Activated CD8-positive, alpha-beta T cell treated with anti-CD3 and anti-CD28 coated beads for 36 hours (primary cell): Measurements from ENCODE around the gene CUBN. TPM values are rescaled to one million over a fixed set of nuclear protein-coding genes. Genes with fewer than 3 reads are reported as not detected.

Source experiments
- ATAC-seq: fragments of 200-7000 bp; cut with Tn5 transposase; one replicate; pipeline ENCODE4 v1.10.0; 2021; ENCODE audit warnings: mild to moderate bottlenecking, moderate library complexity
- CTCF ChIA-PET: fragments of 350-600 bp; sonication (Branson Sonifier 250); formaldehyde crosslinking; loops from one replicate; lab custom pipeline; 2021; ENCODE audit warnings: antibody characterized with exemption; lab: Charles Lee
- POLR2A ChIA-PET: fragments of 350-600 bp; sonication (Branson Sonifier 250); formaldehyde crosslinking; loops from one replicate; lab custom pipeline; 2021; ENCODE audit warnings: antibody characterized with exemption; lab: Charles Lee
- DNase-seq: peaks from one replicate; pipeline ENCODE4 v3.0.0-alpha.2; 2020
- H3K27ac Mint-ChIP-seq: one replicate; pipeline ENCODE4 v1.8.0; 2021; ENCODE audit warnings: mild to moderate bottlenecking, mixed read lengths
- H3K27me3 Mint-ChIP-seq: one replicate; pipeline ENCODE4 v1.8.0; 2021; ENCODE audit warnings: mixed read lengths
- H3K36me3 Mint-ChIP-seq: one replicate; pipeline ENCODE4 v1.8.0; 2021; ENCODE audit warnings: low read depth, mixed read lengths
- H3K4me1 Mint-ChIP-seq: one replicate; pipeline ENCODE4 v1.8.0; 2021; ENCODE audit warnings: low read depth, mixed read lengths
- H3K4me3 Mint-ChIP-seq: one replicate; pipeline ENCODE4 v1.8.0; 2021; ENCODE audit warnings: mild to moderate bottlenecking, moderate library complexity, mixed read lengths
- H3K9me3 Mint-ChIP-seq: one replicate; pipeline ENCODE4 v1.8.0; 2021; ENCODE audit warnings: mixed read lengths
- intact Hi-C: fragments of 100-400 bp; cut with micrococcal nuclease; formaldehyde crosslinking; loops from one replicate; pipeline ENCODE4 v1.10.0; 2022
- total RNA-seq, 2 experiments: library from RNA; stranded (reverse); gene quantifications; one replicate each; pipeline ENCODE4 v1.2.3, GENCODE V29; 2021
- TF ChIP-seq, protein P1 (sequence below): fragments of 200-600 bp; IDR thresholded peaks from one replicate; pipeline ENCODE4 v1.8.0; 2022; ENCODE audit warnings: antibody characterized with exemption, mild to moderate bottlenecking

CUBN gene
- total RNA-seq, 2 experiments from 2014 or later = 0.38 to 0.65 TPM

- no peak for ATAC-seq
- no peak overlapping the region for H3K27ac Mint-ChIP-seq
- H3K4me1 Mint-ChIP-seq = peaks cover 69% of the 10 kb centered on the region
- POLR2A ChIA-PET = interaction anchor here (0.7 to 0.9 kb wide), 3 partner anchors 17 to 767 kb away, joined by 3 to 4 read pairs (median 3); no protein-coding TSS in a partner anchor
- TF ChIP-seq, protein P1, sequence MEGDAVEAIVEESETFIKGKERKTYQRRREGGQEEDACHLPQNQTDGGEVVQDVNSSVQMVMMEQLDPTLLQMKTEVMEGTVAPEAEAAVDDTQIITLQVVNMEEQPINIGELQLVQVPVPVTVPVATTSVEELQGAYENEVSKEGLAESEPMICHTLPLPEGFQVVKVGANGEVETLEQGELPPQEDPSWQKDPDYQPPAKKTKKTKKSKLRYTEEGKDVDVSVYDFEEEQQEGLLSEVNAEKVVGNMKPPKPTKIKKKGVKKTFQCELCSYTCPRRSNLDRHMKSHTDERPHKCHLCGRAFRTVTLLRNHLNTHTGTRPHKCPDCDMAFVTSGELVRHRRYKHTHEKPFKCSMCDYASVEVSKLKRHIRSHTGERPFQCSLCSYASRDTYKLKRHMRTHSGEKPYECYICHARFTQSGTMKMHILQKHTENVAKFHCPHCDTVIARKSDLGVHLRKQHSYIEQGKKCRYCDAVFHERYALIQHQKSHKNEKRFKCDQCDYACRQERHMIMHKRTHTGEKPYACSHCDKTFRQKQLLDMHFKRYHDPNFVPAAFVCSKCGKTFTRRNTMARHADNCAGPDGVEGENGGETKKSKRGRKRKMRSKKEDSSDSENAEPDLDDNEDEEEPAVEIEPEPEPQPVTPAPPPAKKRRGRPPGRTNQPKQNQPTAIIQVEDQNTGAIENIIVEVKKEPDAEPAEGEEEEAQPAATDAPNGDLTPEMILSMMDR = no peak
- H3K36me3 Mint-ChIP-seq = peaks cover 4% of the 10 kb centered on the region
- peaks cover 2% of the 10 kb centered on the region for H3K9me3 Mint-ChIP-seq
- CTCF ChIA-PET = interaction anchor here (0.9 to 1.4 kb wide), 2 partner anchors 14 to 16 kb away, joined by 3 to 4 read pairs; no protein-coding TSS in a partner anchor
- intact Hi-C loops = no loop called here
- no peak overlapping the region for H3K4me3 Mint-ChIP-seq
- peaks cover 4% of the 10 kb centered on the region for H3K27me3 Mint-ChIP-seq
- DNase-seq = no peak
Observed at GRCh38 chr10:17005621-17006566, 123.7 kb downstream of the CUBN start.

DNA sequence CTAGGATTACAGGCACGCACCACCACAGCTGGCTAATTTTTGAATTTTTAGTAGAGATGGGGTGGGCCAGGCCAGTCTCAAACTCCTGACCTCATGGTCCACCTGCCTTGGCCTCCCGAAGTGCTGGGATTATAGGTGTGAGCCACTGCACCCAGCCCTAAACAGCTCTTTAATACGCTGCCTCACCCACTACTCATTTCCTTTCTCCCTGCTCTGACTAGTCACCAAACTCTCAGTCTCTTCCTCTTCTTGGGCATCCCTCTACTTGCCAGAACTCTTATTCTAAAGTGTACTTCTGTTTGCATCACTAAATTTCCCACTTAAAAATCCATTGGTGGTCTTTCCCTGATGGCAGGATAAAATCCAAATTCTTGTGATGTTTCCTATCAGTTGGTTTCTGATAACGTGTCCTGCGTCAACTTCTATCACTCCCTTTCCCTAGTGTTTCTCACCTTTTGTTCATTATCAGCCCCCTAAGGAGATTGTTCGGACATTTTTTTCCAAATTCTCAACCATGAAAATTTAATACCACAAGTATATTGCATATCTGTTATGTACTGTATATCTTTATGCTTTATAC lies 124.7 kb downstream of the CUBN start:
- ChIA-PET POLR2A (interaction anchor here (1.2 to 1.6 kb wide), 2 partner anchors 13 to 233 kb away, joined by 3 read pairs; no protein-coding TSS in a partner anchor), CTCF (interaction anchor here (1.4 kb wide), 1 partner anchor 17 kb away, joined by 4 read pairs; no protein-coding TSS in a partner anchor)
- intact Hi-C loops = no loop called here
- peaks cover 4% of the 10 kb centered on the region for H3K36me3 Mint-ChIP-seq
- TF ChIP-seq, protein P1 = no peak
- H3K27me3 Mint-ChIP-seq = peaks cover 4% of the 10 kb centered on the region
- H3K27ac Mint-ChIP-seq = no peak overlapping the region
- peaks cover 2% of the 10 kb centered on the region for H3K9me3 Mint-ChIP-seq
- peaks cover 69% of the 10 kb centered on the region for H3K4me1 Mint-ChIP-seq
- ATAC-seq (no peak), DNase-seq (no peak)
- H3K4me3 Mint-ChIP-seq = no peak overlapping the region

- Mint-ChIP-seq H3K9me3 (peaks cover 2% of the 10 kb centered on the region), H3K4me3 (no peak overlapping the region), H3K27me3 (peaks cover 4% of the 10 kb centered on the region), H3K27ac (no peak overlapping the region), H3K36me3 (peaks cover 4% of the 10 kb centered on the region), H3K4me1 (peaks cover 68% of the 10 kb centered on the region)
- ChIA-PET POLR2A (interaction anchor here (0.8 to 1.6 kb wide), 4 partner anchors 14 to 234 kb away, joined by 3 to 4 read pairs (median 3); no protein-coding TSS in a partner anchor), CTCF (interaction anchor here (1.4 to 1.5 kb wide), 2 partner anchors 19 to 226 kb away, joined by 3 to 4 read pairs; no protein-coding TSS in a partner anchor)
- intact Hi-C loops = loop anchor here (1.0 to 2.0 kb wide), 2 partner anchors 20 to 225 kb away; partner anchors contain the start of gene VIM
- DNase-seq (no peak), ATAC-seq (no peak)
- TF ChIP-seq, protein P1 = no peak
Observed at GRCh38 chr10:17003651-17004286, 125.8 kb downstream of the CUBN start.

- H3K4me3 Mint-ChIP-seq = peak overlapping the region; percentile 33
- H3K4me1 Mint-ChIP-seq = peaks cover 62% of the 10 kb centered on the region
- ATAC-seq = peak; percentile 86
- peaks cover 4% of the 10 kb centered on the region for H3K36me3 Mint-ChIP-seq
- POLR2A ChIA-PET = interaction anchor here (0.7 to 1.8 kb wide), 5 partner anchors 21 to 225 kb away, joined by 3 to 12 read pairs (median 4); partner anchors contain the start of genes TRDMT1 and VIM
- H3K27ac Mint-ChIP-seq = peak overlapping the region; percentile 93
- H3K9me3 Mint-ChIP-seq = peaks cover 2% of the 10 kb centered on the region
- TF ChIP-seq, protein P1 = no peak
- peaks cover 4% of the 10 kb centered on the region for H3K27me3 Mint-ChIP-seq
- DNase-seq = peak; percentile 81
- intact Hi-C loops = loop anchor here (1.0 to 2.0 kb wide), 2 partner anchors 20 to 226 kb away; partner anchors contain the start of gene VIM
- CTCF ChIA-PET = interaction anchor here (0.7 to 1.5 kb wide), 7 partner anchors 16 to 226 kb away, joined by 3 to 9 read pairs (median 3); no protein-coding TSS in a partner anchor
Observed at GRCh38 chr10:17003151-17003550, 126.5 kb downstream of the CUBN start.
